Endometrium (tissue), 2 donors: Measurements from ENCODE around the gene PEAK1.

Experiments used
- FAIRE-seq: peaks from 2 replicates; lab custom pipeline; 2012; peaks lifted over from hg19 to GRCh38; lab: Jason Lieb, UNC
- donor health status: control.
- donor health status: control.

PEAK1 gene

GRCh38 chr15:77402740-77403379 lies 17.0 kb downstream of the PEAK1 start:
- FAIRE-seq = no peak

- no peak for FAIRE-seq
Measured at GRCh38 chr15:77400258-77400657, 19.6 kb downstream of the PEAK1 start.

- no peak for FAIRE-seq
Measured at GRCh38 chr15:77398927-77399326, 21.0 kb downstream of the PEAK1 start.

- no peak for FAIRE-seq
Measured at GRCh38 chr15:77396692-77397091, 23.2 kb downstream of the PEAK1 start.

GRCh38 chr15:77395013-77395774 lies 24.7 kb downstream of the PEAK1 start:
- no peak for FAIRE-seq

- FAIRE-seq = no peak
Measured at GRCh38 chr15:77393471-77393840, 26.4 kb downstream of the PEAK1 start.

- FAIRE-seq = no peak
Measured at GRCh38 chr15:77392762-77393470, 27.0 kb downstream of the PEAK1 start.

GRCh38 chr15:77391372-77391951 lies 28.4 kb downstream of the PEAK1 start:
- FAIRE-seq = no peak

GRCh38 chr15:77387365-77388105 lies 32.4 kb downstream of the PEAK1 start:
- no peak for FAIRE-seq

GRCh38 chr15:77386626-77387025 lies 33.3 kb downstream of the PEAK1 start:
- no peak for FAIRE-seq

GRCh38 chr15:77384589-77385359 lies 35.1 kb downstream of the PEAK1 start:
- FAIRE-seq = no peak

GRCh38 chr15:77384086-77384485 lies 35.8 kb downstream of the PEAK1 start:
- no peak for FAIRE-seq

- FAIRE-seq = no peak
Measured at GRCh38 chr15:77380033-77380432, 39.9 kb downstream of the PEAK1 start.

GRCh38 chr15:77376770-77377169 lies 43.1 kb downstream of the PEAK1 start:
- FAIRE-seq = no peak

GRCh38 chr15:77375133-77375532 lies 44.8 kb downstream of the PEAK1 start:
- no peak for FAIRE-seq

GRCh38 chr15:77373441-77373840 lies 46.5 kb downstream of the PEAK1 start:
- no peak for FAIRE-seq

GRCh38 chr15:77371850-77372563 lies 47.9 kb downstream of the PEAK1 start:
- FAIRE-seq = no peak

GRCh38 chr15:77370580-77370979 lies 49.3 kb downstream of the PEAK1 start:
- no peak for FAIRE-seq

- no peak for FAIRE-seq
Measured at GRCh38 chr15:77369168-77369567, 50.7 kb downstream of the PEAK1 start.

GRCh38 chr15:77367631-77368030 lies 52.3 kb downstream of the PEAK1 start:
- no peak for FAIRE-seq

GRCh38 chr15:77361456-77361855 lies 58.4 kb downstream of the PEAK1 start:
- no peak for FAIRE-seq
